ENCODE data around the gene NEK10.

NEK10 gene

DNA sequence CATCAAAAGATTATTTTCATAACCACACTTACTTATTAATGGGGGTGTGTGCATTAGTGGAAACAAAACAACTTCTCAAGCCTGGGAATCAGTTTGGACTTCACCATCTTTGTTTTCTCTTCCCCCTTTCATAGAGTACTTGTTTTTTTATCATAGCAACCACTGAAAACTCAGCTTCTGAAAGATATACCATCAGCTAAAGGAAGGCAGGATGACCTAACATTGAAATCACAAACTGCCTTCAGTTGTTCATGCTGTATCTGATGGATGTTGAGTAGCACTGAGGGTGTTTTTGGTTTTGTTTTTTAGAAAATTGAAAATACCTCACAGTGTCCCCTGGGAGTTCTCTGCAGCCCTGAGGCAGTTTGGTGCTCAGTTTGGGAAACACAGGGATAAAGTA lies 46.5 kb downstream of the NEK10 start:
- no peak overlapping the region for H2AFZ ChIP-seq (ENCODE audit: low read length)
- no peaks in the 10 kb centered on the region for H3K27me3 ChIP-seq (ENCODE audit: insufficient read depth, low read length, poor library complexity, severe bottlenecking)
- H3K4me1 ChIP-seq (ENCODE audit: insufficient read depth, low read length, poor library complexity, severe bottlenecking), result no peaks in the 10 kb centered on the region
- no peak overlapping the region for H3K4me2 ChIP-seq (ENCODE audit: low read depth, low read length, poor library complexity, severe bottlenecking)
- H3K4me3 ChIP-seq (ENCODE audit: low read length, poor library complexity, severe bottlenecking), result no peak overlapping the region
- H3K79me2 ChIP-seq (ENCODE audit: insufficient read depth, low read length), result no peaks in the 10 kb centered on the region
- no peak for TF ChIP-seq CTCF (conservative IDR thresholded peaks at IDR 0.05; ENCODE audit: low read length)
- TF ChIP-seq EZH2phosphoT487 (IDR thresholded peaks at IDR 0.05; ENCODE audit: borderline replicate concordance), result no peak
- H3K36me3 ChIP-seq (ENCODE audit: insufficient read depth, low read length), result no peaks in the 10 kb centered on the region
- H3K9me3 ChIP-seq (ENCODE audit: insufficient read depth, low read depth, low read length), result no peaks in the 10 kb centered on the region
- H3K9ac ChIP-seq (ENCODE audit: low read depth, low read length, poor library complexity, severe bottlenecking), result no peak overlapping the region
- H3F3A ChIP-seq (ENCODE audit: low read depth), result no peaks in the 10 kb centered on the region
- H4K20me1 ChIP-seq (ENCODE audit: insufficient read depth, low read length, poor library complexity, severe bottlenecking), result no peaks in the 10 kb centered on the region
- H3K9me2 ChIP-seq (replicated peaks; ENCODE audit: low read depth, low read length), result no peaks in the 10 kb centered on the region

GRCh38 chr3:27319847-27320526 lies 49.2 kb downstream of the NEK10 start:
- H2AFZ ChIP-seq (ENCODE audit: low read length), result no peak overlapping the region
- H3K9me3 ChIP-seq (ENCODE audit: insufficient read depth, low read depth, low read length), result no peaks in the 10 kb centered on the region
- H3K9me2 ChIP-seq (replicated peaks; ENCODE audit: low read depth, low read length), result no peaks in the 10 kb centered on the region
- H3K4me1 ChIP-seq (ENCODE audit: insufficient read depth, low read length, poor library complexity, severe bottlenecking), result no peaks in the 10 kb centered on the region
- H3K27me3 ChIP-seq (ENCODE audit: insufficient read depth, low read length, poor library complexity, severe bottlenecking), result no peaks in the 10 kb centered on the region
- no peak overlapping the region for H3K9ac ChIP-seq (ENCODE audit: low read depth, low read length, poor library complexity, severe bottlenecking)
- H3K36me3 ChIP-seq (ENCODE audit: insufficient read depth, low read length), result no peaks in the 10 kb centered on the region
- H3K4me3 ChIP-seq (ENCODE audit: low read length, poor library complexity, severe bottlenecking), result no peak overlapping the region
- no peaks in the 10 kb centered on the region for H4K20me1 ChIP-seq (ENCODE audit: insufficient read depth, low read length, poor library complexity, severe bottlenecking)
- no peaks in the 10 kb centered on the region for H3F3A ChIP-seq (ENCODE audit: low read depth)
- no peak for TF ChIP-seq CTCF (conservative IDR thresholded peaks at IDR 0.05; ENCODE audit: low read length)
- TF ChIP-seq EZH2phosphoT487 (IDR thresholded peaks at IDR 0.05; ENCODE audit: borderline replicate concordance), result no peak
- no peaks in the 10 kb centered on the region for H3K79me2 ChIP-seq (ENCODE audit: insufficient read depth, low read length)
- H3K4me2 ChIP-seq (ENCODE audit: low read depth, low read length, poor library complexity, severe bottlenecking), result no peak overlapping the region

DNA sequence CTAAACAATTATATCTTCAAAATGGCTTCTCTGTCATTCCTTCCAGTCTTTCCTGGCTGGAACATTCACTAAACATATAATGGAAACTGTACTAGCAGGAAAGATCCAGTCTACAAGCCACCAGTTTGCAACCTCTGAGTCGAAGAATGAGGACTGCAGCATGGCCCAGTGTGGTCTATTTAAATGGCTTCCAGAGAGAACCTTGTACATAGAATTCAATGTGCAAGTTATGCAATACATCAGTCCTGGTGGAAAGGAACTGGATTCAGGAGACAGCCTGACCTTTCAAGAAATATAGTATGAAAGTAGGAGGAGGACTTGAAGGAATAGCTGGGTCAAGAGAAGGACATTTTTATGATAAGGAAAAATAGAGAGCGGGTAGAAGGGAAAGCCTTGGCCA lies 49.9 kb downstream of the NEK10 start:
- Histone ChIP-seq H2AFZ (ENCODE audit: low read length) (no peak overlapping the region), H3K4me3 (ENCODE audit: low read length, poor library complexity, severe bottlenecking) (no peak overlapping the region), H3K79me2 (ENCODE audit: insufficient read depth, low read length) (no peaks in the 10 kb centered on the region), H3K36me3 (ENCODE audit: insufficient read depth, low read length) (no peaks in the 10 kb centered on the region), H3K9ac (ENCODE audit: low read depth, low read length, poor library complexity, severe bottlenecking) (no peak overlapping the region), H3F3A (ENCODE audit: low read depth) (no peaks in the 10 kb centered on the region), H3K27me3 (ENCODE audit: insufficient read depth, low read length, poor library complexity, severe bottlenecking) (no peaks in the 10 kb centered on the region), H4K20me1 (ENCODE audit: insufficient read depth, low read length, poor library complexity, severe bottlenecking) (no peaks in the 10 kb centered on the region), H3K4me1 (ENCODE audit: insufficient read depth, low read length, poor library complexity, severe bottlenecking) (no peaks in the 10 kb centered on the region), H3K4me2 (ENCODE audit: low read depth, low read length, poor library complexity, severe bottlenecking) (no peak overlapping the region), H3K9me2 (replicated peaks; ENCODE audit: low read depth, low read length) (no peaks in the 10 kb centered on the region), H3K9me3 (ENCODE audit: insufficient read depth, low read depth, low read length) (no peaks in the 10 kb centered on the region)
- TF ChIP-seq CTCF (conservative IDR thresholded peaks at IDR 0.05; ENCODE audit: low read length) (no peak), EZH2phosphoT487 (IDR thresholded peaks at IDR 0.05; ENCODE audit: borderline replicate concordance) (no peak)

Measured in Loucy (cell line).